Inferior parietal cortex (tissue), 1 donor: Measurements from ENCODE around the gene SNN.

Experiments
- DNase-seq: peaks from one replicate; pipeline ENCODE4 v3.0.0-alpha.2; 2016; ENCODE audit errors: extremely low spot score

SNN gene

DNA sequence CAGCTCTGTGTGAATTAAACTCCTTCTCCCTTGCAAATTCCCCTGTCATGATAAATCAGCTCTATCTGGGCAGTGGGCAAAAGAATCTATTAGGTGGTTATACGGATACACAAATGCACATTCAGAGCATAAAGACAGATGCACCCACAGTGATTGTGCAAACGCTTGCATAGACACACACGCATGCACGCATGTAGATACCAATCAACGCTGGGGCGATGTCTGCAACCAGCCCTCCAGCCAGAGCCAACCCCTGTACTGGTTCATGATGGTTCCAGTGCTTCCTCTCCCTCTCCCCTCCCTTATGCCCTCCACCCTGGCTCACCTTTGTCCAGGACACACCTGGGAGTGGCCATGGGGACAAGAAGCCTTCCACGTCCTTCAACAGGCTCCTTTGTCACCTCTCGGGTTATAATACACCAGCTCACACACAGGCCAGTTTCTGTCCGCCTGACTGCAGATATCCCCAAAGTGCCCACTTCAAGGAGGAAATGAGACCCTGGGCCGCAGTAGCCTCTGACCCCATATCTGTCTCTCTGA is 33.1 kb upstream of the SNN start:
- no peak for DNase-seq

DNA sequence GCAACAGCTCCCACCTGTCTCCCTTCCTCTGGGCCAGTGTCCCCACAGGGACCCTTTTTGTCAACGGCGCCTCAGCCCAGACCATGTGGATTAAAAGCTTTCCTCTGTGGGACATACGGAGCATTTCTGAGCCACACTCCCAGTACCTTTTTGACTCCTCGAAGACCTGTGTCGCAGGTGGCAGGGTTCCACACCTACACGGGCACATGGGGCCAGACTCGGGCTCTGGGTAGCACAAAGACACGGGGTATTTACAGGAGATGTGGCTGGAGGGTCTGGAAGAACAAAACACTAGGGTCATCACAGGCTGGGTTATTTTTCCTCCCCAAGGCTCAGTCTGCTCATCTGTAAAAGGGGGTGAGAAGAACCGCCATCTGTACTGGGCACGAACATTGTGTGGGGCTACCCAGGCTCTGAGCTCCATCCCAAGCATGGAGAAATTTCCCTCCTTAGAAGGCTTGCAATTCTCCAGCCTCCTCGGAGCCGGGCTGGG is 32.5 kb upstream of the SNN start:
- no peak for DNase-seq

DNA sequence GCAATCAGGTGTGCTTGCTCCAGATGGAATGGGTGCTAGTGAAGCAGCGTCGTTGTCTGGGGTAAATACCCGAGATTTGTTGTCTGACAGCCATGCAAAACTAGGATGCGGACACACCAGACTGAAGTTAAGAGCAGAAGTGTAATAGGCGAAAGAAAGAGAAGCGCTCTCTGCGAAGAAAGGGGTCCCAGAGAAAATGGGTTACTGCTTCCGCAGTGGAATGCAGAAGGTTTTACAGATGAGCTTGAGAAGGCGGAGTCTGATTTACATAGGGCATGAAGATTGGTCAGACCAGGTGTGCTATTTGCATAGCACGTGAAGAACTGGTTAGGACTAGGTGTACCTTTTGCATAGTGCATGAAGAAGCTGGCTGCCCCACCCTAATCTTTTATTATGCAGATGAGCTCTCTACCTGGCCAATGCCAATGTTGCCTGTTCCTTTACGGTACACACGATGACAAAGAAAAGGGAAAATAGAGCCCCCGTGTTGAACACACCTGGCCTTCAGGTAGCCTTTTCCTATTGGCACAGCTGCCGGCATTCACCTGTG is 32.0 kb upstream of the SNN start:
- no peak for DNase-seq

DNA sequence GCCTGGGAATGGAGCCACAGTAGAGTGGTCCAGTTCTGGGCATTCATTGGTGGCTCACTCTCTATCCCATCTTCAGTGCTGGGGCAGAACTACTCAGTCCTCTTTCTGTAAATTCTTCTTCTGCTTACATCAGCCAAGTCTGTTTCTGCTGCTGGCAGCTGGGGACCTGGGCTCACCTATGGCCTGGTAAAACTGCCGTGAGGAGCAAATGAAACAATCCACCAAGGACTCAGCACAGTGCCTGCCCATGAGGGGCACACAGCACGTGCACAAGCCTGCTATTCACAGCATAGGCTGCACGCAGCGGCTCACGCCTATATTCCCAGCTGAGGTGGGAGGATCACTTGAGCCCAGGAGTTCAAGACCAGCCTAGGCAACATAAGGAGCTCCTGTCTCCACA is 30.9 kb upstream of the SNN start:
- no peak for DNase-seq

DNA sequence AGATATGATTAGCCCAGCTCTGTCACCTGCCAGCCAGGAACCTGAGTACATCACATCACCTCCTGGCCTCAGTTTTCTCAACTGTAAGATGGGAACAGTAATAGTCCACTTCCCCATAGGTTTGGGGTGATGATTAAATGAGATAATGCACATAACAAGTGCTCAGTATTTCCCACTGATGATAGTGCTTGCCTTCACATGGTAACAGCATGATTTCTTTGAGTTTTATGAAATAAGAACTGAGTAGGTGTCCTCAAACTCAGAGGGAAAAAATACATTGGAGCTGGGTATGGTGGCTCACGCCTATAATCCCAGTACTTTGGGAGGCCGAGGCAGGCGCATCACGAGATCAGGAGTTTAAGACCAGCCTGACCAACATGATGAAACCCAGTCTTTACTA is 30.1 kb upstream of the SNN start:
- no peak for DNase-seq

DNA sequence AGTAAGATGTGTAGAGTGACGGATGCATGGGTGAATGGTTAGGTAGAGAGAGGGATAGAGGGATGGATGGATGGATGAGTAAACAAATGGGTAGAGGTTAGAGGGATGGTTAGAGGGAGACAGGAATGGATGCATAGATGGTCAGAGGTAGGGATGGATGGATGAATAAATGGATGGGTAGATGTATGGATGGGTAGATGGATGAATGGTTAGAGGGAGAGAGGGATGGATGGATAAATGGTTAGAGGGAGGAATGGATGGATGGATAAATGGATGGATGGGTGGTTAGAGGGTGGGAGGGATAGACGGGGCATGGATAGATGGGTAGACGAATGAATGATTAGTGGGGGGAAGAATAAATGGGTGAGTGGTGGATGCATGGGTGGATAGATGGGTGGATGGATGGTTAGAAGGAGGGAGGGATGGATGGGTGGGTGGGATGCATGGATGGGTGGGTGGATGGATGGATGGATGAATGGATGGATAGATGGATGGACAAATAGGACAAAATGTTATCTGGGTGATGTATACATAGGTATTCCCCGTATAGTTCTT is 29.2 kb upstream of the SNN start:
- DNase-seq = no peak

DNA sequence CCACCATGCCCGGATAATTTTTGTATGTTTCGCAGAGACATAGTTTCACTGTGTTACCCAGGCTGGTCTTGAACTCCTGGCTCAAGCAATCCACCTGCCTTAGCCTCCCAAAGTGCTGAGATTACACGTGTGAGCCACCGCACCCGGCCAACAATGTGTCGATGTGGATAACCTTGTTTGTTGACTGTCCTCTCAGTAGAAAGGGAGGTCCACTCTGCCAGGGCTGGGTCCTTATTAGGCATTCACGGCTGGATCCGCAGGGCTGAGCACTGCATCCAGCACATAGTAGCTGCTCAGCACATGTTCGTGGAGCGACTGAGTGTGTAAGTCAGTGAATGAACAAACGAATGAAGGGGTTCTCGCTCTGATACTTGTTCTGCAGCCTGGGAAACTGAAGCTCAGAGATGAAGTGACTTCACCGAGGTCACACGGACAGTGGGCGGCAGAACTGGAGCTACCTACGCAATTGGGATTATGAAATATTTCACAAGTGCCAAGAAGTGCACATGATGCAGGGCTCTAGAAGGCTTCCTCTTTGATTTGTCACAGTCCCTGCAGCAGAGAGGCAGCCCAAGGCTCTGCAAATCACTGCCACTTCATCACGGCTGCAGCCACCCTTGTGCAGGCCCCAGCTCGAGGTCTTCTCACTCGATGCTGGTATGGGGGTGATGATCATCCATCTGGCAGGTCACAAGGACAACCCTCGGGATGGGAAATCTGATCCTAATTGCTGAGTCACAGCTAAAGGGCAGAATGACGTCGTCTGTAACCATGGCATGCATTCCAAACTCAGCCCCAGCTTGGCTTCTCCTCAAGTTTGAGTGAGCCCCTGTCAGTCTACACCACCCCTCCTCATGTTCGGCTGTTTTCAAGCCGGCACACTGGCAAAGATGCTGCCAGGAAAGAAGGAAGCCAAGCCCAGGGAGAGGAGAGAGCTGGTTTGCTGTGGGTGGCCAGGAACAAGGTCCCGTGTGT is 28.0 kb upstream of the SNN start:
- peak; percentile 69 for DNase-seq

DNA sequence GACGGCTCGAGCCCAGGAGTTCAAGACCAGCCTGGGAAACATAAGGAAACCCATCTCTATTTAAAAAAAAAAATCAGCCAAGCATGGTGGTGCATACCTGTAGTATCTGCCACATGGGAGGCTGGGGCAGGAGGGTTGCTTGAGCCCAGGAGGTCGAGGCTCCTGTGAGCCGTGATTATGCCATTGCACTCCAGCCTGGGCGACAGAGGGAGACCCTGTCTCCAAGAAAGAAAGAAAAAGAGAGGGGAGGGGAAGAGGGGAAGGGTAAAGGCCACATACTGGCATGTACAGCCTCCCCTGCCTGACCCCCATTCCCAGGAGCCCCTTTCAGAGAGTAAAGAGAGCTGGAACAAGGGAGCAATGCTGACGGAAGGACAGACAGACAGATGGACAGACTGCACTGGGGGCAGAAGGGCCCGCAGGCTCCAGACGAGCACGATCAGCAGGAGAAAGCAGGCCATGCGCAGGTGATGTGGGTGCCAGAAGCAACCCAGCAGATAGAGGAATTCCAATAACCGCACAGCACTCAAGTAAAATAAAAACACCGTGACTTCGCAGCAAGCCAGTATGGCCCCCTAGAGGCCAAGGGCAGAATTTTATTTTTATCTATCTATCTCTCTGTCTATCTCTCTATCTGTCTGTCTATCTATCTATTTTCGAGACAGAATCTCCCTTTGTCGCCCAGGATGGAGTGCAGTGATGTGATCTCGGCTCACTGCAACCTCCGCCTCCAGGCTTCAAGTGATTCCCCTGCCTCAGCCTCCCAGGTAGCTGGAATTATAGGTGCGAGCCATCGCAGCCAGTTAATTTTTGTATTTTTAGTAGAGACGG is 27.1 kb upstream of the SNN start:
- DNase-seq = peak; percentile 76

DNA sequence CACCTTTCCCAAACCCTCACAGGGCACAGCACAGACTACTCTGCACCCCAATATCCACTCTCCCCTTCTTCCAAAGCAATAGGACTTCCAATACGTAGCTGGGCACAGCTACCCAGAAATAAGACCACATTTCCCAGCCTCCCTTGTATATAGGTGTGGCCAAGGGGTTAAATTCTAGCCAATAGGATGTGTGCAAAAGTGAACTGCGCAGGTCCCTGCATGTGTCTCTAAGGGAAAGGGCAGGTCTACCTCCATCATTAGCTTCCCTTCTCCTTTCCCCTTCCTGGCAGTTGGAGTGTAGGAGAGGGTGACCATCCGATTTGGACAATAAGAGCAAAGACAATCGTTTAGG is 25.5 kb upstream of the SNN start:
- DNase-seq = no peak

DNA sequence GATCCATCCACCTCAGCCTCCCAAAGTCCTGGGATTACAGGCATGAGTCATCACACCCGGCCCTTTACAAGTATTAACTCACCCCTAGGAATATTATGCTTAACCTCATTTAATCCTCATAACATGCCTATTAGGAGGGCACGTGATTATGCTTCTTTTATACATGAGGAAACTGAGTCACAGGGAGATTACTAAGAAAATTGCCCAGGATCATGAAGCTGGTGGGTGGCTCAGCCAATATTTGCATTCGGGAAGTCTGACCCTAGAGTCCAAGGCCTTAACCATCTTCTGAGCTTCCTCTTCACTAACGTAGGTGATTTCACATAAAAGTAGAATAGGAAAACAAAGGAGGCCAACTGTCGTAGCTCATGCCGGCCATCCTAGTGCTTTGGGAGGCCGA is 19.0 kb upstream of the SNN start:
- no peak for DNase-seq

DNA sequence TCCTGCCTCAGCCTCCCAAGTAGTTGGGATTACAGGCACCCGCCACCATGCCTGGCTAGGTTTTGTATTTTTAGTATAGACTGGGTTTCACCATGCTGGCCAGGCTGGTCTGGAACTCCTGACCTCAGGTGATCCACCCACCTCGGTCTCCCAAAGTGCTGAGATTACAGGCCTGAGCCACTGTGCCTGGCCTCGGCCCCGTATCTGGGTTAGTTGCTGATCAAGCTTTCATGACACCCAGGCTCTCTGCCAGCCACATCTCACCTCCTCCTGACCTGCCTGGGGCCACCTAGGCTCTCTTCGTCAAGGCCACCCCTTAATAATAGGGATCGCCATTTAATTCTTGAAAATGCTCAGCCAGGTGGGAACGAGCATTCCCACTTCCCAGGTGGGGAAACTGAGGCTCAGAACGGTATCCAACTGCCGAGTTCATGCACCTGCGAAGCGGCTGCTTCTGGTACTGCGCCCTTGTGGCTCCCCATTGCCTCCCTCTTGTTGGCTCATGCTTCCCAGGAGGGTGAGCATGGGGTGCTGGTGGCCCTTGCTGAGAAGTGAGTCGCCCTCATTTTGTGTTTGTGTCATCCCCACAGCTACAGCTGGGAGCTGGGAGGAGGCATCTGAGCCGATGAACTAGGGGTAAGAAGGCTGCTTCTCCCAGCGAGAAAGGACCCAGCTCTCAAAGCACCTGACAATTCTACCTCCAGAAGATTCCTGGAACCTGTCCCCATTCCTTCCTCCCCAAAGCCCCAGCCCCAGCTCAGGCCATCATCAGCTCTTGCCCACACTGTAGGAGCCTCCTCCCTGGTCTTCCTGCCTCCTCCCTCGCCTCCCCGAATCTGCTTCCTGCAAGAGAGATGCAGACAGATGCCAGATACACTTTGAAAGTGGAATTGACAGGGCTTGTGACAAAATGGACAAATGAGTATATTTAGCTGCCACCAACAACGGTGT is 17.3 kb upstream of the SNN start:
- DNase-seq = no peak

DNA sequence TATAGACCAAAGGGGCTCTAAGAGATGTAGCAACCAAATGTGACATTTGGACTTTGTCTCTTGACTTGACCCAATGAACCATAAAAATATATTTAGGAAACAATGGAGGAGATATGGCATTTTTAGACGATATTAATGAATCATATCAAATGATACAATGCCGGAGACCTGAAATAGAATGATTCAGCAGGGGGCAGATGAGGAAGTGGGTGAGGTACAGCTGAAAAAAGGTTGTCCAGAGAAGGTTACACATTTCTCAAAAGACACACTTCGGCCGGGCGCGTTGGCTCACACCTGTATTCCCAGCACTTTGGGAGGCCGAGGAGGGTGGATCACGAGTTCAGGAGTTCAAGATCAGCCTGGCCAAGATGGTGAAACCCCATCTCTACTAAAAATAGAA is 16.5 kb upstream of the SNN start:
- no peak for DNase-seq

DNA sequence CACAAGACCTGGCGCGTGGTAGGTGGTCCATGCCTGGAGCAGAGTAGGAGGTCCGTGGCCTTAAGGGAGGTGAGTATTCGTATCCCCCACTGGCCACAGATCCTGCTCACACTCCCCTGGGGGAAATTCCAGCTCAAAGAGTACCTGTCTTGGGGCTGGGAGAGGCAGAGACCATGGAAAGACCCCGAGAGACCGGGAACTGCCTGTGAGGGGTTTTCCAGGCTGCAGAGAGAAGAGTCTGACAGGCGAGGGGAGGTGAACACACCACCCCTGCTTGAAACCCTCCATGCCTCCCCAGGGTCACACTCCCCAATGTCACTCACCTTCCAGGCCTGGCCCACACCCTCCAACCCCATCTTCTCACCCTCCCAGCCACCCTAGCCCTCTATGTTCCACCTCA is 12.6 kb upstream of the SNN start:
- DNase-seq = no peak

DNA sequence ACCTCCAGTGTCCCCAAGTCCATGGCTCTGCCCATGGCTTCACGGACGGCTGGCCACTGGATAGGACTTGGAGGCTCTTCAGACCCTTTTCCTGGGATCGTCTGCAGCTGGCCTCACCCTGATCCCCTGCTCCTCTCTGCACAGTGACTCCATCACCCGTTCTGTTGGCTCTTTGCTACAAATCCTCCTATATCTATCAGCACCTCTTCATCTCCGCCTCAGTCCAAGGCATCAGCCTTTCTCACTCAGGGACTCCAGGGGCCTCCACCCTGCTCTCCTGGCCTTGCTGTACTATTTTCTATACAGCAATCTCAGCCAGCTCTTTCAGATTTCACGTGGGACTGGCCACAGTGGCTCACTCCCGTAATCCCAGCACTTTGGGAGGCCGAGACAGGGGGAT is 10.7 kb upstream of the SNN start:
- DNase-seq = no peak

DNA sequence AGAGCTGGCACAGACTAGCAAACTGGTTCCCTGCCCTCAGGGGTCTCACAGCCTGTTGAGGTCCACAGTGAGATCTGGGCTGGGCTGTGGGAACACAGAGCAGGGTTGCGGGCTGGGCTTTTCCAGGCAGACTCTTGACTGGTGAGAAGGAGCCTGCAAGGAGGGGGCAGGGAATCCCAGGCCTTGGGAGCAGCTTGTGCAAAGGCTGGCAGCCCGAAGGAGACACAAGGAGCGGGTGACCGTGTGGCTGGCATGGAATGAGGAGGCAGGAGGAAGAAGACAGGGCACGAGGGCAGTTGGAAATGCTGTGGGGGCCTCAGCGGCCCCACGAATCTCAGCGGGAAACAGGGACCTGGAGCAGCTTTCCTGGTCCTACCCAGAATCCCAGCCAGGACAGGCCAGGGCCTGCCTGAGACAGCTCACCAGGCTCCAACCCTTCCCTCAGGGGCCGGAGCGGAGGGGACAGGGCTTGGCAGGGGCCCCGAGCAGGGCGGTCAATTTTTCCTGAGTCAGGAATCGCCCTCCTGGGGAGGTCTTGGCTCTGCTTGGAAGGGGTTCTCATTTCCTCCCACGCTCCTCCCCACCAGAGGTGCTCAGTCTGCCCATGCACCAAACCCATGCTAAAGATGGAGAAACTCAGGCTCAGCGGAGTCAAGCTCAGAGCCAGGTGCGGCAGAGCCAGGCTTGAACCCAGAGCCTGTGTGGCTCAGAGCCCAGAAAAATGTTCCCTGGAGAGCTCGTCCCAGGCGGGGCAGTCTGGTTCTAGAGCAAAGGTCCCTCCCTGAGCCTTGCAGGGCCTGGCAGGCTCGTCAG is 9.2 kb upstream of the SNN start:
- no peak for DNase-seq

DNA sequence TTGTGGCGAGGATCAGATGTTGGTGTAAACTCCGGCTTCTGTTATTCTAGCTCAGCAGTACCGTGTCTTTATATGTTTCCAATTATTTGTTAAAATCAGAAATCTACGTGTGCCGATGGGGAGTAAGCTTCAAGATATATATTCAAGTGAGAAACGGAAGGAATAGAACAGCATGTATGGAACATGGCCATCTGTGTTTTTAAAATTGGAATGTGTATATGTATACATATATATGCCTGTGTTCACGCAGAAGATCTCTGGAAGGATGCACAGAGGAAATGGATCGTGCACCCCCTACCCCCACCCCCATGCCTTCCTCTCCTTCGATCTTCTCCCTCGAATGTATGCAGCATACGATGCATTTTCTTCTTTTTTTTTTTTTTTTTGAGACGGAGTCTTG is 7.7 kb upstream of the SNN start:
- DNase-seq = no peak

DNA sequence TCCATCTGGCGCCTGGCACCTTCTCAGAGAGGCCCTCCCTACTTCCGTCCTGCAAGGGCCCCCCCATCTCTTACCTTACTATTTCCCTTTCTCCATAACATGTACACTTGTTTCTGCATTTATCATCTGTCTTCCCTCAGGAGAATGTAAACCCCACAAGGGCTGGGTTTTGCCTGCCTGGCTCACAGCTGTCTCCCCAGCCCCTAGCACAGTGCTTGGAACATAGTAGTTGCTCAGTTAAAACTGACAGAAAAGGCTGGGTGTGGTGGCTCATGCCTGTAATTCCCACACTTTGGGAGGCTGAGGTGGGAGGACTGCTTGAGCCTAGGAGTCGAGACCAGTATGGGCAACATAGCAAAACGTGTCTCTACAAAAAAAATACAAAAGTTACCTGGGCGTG is 5.7 kb upstream of the SNN start:
- no peak for DNase-seq

DNA sequence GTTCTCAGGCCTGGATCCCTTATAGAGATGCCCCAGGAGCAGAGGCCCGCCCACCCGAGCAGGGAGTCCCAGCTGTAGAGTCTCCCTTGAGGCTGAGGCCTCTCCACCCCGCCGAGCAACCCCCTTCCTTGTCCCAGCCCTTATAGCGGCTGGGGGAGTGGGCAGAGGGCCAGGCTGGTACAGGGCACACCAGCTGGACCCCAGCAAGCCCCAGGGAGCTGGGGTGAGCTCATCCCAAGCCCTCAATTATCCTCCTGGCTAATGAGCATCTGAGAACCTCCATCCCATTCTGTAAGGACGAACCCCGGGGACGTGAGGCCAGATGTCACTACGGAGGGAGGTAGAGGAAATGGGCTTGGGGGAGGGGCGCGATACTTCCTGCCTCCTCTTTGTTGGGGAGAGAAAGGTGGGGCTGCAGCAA is 3.2 kb upstream of the SNN start:
- no peak for DNase-seq

DNA sequence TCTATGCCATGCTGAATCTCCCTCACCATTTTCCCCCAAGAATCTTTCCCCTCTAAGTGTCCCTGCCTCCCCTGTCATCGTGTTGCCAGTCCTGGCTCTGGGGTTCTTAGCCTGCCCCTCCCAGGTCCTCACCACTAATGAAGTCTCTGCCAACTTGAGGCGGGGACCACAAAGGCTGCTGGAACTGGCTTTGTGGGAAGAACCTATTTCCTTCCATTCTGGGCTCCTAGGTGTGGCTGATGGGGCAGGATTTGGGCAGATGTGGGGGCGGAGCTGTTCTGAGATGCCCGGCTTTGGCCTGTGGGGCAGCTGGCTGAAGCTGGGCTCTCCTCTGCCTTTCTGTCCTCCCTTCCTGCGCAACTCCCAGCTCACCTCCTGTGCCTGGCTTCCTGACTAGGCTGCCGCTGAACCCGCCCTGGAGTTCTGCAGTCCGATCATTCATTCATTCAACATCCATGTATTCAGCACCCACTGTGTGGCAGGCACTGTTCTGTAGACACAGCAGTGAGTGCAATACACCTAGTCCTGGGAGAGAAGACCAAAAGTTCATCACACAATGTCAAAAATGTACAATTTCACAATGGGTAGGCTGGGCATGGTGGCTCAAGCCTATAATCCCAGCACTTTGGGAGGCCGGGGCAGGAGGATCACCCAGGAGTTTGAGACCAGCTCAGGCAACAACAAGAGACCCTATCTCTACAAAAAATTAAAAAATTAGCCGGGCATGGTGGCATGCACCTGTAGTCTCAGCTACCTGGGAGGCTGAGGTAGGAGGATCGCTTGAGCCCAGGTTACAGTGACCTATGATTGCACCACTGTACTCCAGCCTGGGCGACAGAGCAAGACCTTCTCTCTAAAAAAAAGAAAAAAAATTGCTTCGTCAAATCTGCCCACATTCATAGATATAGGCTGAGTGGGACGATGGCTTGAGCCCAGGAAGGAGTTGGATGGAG is 1.9 kb upstream of the SNN start:
- no peak for DNase-seq
